ENCODE data around the gene P3H2. TPM values are rescaled to one million over a fixed set of nuclear protein-coding genes. Genes with fewer than 3 reads are reported as not detected.

The P3H2 gene
- total and polyA plus RNA-seq, 2 of the 4 experiments (the other 2 are of a cell fraction) = 54.7 to 64.3 TPM

DNA sequence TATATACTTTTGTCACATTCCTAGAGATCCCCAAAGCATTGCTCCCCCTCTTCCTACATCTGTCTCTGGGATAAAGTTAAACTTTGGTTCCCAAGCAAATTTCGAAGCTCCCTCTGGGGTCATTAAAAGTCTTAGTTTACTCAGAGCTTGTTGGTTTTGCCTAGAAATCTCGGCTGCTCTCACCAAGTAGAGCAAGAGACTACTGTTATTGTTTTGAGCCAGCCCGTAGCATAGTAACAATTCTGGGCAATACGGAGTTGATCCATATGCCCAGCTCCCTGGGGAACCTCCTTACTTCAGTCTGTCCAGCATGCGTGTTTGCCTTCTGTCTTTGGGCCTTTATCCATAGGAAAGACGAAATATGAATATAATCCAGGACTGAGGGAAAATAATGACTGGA lies 10.0 kb upstream of the P3H2 start:
- H3K23ac ChIP-seq (ENCODE audit: low read depth, low read length) = no peak overlapping the region
- H3K79me1 ChIP-seq (ENCODE audit: low read depth in 1 of 2, low read length in 2 of 2) = no peaks in the 10 kb centered on the region
- H2BK5ac ChIP-seq (ENCODE audit: low read depth, low read length, poor library complexity, severe bottlenecking) = no peak overlapping the region
- WGBS, 2 experiments (ENCODE audit: extremely low coverage in 2 of 2, insufficient read length in 1 of 2) = 64% methylated on average over 2 of the region's 6 CpGs; no CpG with 5 or more reads in 1 of the 2 experiments
- no peak overlapping the region for H3K27ac ChIP-seq (ENCODE audit: insufficient read depth, low read length)
- H3K4me2 ChIP-seq (ENCODE audit: low read depth, low read length) = no peak overlapping the region
- peak overlapping the region; percentile 10; the same call in 1 of the 2 replicates for H3K4ac ChIP-seq (ENCODE audit: low read depth, low read length)
- H2BK120ac ChIP-seq (ENCODE audit: low read depth, low read length) = no peak overlapping the region
- no peaks in the 10 kb centered on the region for H3K27me3 ChIP-seq (ENCODE audit: control insufficient read depth, insufficient read depth, low read length)
- ATAC-seq (ENCODE audit: low read depth) (no peak), DNase-seq (no peak)
- no peaks in the 10 kb centered on the region for H3K9me1 ChIP-seq (ENCODE audit: insufficient read depth, low read length)
- H4K91ac ChIP-seq (ENCODE audit: insufficient read depth, low read depth, low read length) = no peak overlapping the region
- BruUV-seq (replicated peaks) = no TSS peak
- 0 out of 4 replicates have a peak overlapping the region, but pooled peaks of 1 of the 2 experiments have one; percentile 14 for H4K8ac ChIP-seq (ENCODE audit: low read depth in 2 of 2, low read length in 2 of 2)
- no peaks in the 10 kb centered on the region for H4K20me1 ChIP-seq (ENCODE audit: insufficient read depth, low read length)
- H2AK5ac ChIP-seq (ENCODE audit: low read depth, low read length) = no peak overlapping the region
- peaks cover 2% of the 10 kb centered on the region; the same call in 1 of the 2 replicates for H3K4me1 ChIP-seq (ENCODE audit: control insufficient read depth, insufficient read depth, low read length)
- in situ Hi-C loops (cut with MboI; ENCODE audit: low sequenced_read_pairs) (no loop called here), dilution Hi-C loops (cut with HindIII; ENCODE audit: low sequenced_read_pairs, unreplicated experiment) (no loop called here), intact Hi-C loops (cut with micrococcal nuclease) (no loop called here)
- H3K56ac ChIP-seq (ENCODE audit: extremely low read depth, insufficient read depth, low read length) = no peak overlapping the region
- H3K18ac ChIP-seq (ENCODE audit: low read depth, low read length) = no peak overlapping the region; the same call in 1 of the 2 replicates
- H3K9ac ChIP-seq (ENCODE audit: low read depth, low read length) = no peak overlapping the region
- TF ChIP-seq MXI1 (IDR thresholded peaks at IDR 0.05; ENCODE audit: borderline replicate concordance, low read depth, low read length) (no peak), MAFK (IDR thresholded peaks at IDR 0.05; ENCODE audit: low read depth, low read length) (no peak), CEBPB (IDR thresholded peaks at IDR 0.05; ENCODE audit: low read depth, low read length) (no peak), RAD21 (IDR thresholded peaks at IDR 0.05; ENCODE audit: low read length) (no peak), NFE2L2 (IDR thresholded peaks at IDR 0.05; ENCODE audit: low read depth, low read length) (no peak), POLR2A (IDR thresholded peaks at IDR 0.05; ENCODE audit: low read depth, low read length) (no peak), RFX5 (IDR thresholded peaks at IDR 0.05; ENCODE audit: low read depth, low read length) (no peak), RCOR1 (IDR thresholded peaks at IDR 0.05; ENCODE audit: insufficient replicate concordance, low read length) (no peak), MAZ (IDR thresholded peaks at IDR 0.05; ENCODE audit: borderline replicate concordance, low read depth, low read length) (no peak), FOS (IDR thresholded peaks at IDR 0.05; ENCODE audit: low read depth, low read length) (no peak), SMC3 (IDR thresholded peaks at IDR 0.05; ENCODE audit: low read depth, low read length) (no peak), CHD1 (IDR thresholded peaks at IDR 0.05; ENCODE audit: low read depth, low read length) (no peak), BHLHE40 (IDR thresholded peaks at IDR 0.05; ENCODE audit: low read depth, low read length) (no peak)
- TF ChIP-seq, protein P1, sequence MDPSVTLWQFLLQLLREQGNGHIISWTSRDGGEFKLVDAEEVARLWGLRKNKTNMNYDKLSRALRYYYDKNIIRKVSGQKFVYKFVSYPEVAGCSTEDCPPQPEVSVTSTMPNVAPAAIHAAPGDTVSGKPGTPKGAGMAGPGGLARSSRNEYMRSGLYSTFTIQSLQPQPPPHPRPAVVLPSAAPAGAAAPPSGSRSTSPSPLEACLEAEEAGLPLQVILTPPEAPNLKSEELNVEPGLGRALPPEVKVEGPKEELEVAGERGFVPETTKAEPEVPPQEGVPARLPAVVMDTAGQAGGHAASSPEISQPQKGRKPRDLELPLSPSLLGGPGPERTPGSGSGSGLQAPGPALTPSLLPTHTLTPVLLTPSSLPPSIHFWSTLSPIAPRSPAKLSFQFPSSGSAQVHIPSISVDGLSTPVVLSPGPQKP (IDR thresholded peaks at IDR 0.05; ENCODE audit: borderline replicate concordance, low read depth, low read length) = no peak
- TF ChIP-seq, protein P2, sequence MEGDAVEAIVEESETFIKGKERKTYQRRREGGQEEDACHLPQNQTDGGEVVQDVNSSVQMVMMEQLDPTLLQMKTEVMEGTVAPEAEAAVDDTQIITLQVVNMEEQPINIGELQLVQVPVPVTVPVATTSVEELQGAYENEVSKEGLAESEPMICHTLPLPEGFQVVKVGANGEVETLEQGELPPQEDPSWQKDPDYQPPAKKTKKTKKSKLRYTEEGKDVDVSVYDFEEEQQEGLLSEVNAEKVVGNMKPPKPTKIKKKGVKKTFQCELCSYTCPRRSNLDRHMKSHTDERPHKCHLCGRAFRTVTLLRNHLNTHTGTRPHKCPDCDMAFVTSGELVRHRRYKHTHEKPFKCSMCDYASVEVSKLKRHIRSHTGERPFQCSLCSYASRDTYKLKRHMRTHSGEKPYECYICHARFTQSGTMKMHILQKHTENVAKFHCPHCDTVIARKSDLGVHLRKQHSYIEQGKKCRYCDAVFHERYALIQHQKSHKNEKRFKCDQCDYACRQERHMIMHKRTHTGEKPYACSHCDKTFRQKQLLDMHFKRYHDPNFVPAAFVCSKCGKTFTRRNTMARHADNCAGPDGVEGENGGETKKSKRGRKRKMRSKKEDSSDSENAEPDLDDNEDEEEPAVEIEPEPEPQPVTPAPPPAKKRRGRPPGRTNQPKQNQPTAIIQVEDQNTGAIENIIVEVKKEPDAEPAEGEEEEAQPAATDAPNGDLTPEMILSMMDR (conservative IDR thresholded peaks at IDR 0.05; ENCODE audit: low read depth, low read length) = no peak
- TF ChIP-seq, protein P3, sequence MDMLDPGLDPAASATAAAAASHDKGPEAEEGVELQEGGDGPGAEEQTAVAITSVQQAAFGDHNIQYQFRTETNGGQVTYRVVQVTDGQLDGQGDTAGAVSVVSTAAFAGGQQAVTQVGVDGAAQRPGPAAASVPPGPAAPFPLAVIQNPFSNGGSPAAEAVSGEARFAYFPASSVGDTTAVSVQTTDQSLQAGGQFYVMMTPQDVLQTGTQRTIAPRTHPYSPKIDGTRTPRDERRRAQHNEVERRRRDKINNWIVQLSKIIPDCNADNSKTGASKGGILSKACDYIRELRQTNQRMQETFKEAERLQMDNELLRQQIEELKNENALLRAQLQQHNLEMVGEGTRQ (IDR thresholded peaks at IDR 0.05; ENCODE audit: low read depth, low read length) = no peak
- no peaks in the 10 kb centered on the region for H3K9me3 ChIP-seq (ENCODE audit: control insufficient read depth, insufficient read depth, low read length)
- no peak overlapping the region for H4K5ac ChIP-seq (ENCODE audit: low read depth, low read length)
- H2AK9ac ChIP-seq (replicated peaks; ENCODE audit: low read depth, low read length, poor library complexity) = no peak overlapping the region
- H3K4me3 ChIP-seq (ENCODE audit: insufficient read depth, low read depth, low read length) = no peak overlapping the region
- ChIA-PET CTCF (interaction anchor here (0.9 kb wide), 1 partner anchor 10 kb away, joined by 3 read pairs; no protein-coding TSS in a partner anchor), POLR2A (ENCODE audit: unreplicated experiment) (no interaction called here)
- H2BK20ac ChIP-seq (ENCODE audit: low read depth, low read length) = no peak overlapping the region
- H3K36me3 ChIP-seq (ENCODE audit: control insufficient read depth, insufficient read depth, low read length) = no peaks in the 10 kb centered on the region
- no peak overlapping the region for H2AFZ ChIP-seq (replicated peaks; ENCODE audit: low read length, poor library complexity)
- H3K14ac ChIP-seq (replicated peaks; ENCODE audit: low read depth, low read length) = no peak overlapping the region
- H2BK15ac ChIP-seq (ENCODE audit: low read depth, low read length) = no peak overlapping the region

Measured in IMR-90 (cell line).